ENCODE measurements around the gene ABI3. TPM values are rescaled to one million over a fixed set of nuclear protein-coding genes. Genes with fewer than 3 reads are reported as not detected.

Gene ABI3, protein sequence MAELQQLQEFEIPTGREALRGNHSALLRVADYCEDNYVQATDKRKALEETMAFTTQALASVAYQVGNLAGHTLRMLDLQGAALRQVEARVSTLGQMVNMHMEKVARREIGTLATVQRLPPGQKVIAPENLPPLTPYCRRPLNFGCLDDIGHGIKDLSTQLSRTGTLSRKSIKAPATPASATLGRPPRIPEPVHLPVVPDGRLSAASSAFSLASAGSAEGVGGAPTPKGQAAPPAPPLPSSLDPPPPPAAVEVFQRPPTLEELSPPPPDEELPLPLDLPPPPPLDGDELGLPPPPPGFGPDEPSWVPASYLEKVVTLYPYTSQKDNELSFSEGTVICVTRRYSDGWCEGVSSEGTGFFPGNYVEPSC
- 11.0 TPM for total RNA-seq

GRCh38 chr17:49210158-49211029 is at the start of gene ABI3, which contains the start of gene GNGT2:
TSS of gene ABI3 (plus strand) at chr17:49210707. CDS start at chr17:49210725, 18 bp downstream.
TSS of gene GNGT2 (minus strand) at chr17:49210574. CDS start at chr17:49207422, 3,152 bp downstream.
- TF ChIP-seq CTCF (IDR thresholded peaks at IDR 0.05) (no peak), POLR2AphosphoS5 (IDR thresholded peaks at IDR 0.05; ENCODE audit: insufficient read depth in 1 of 2, low read depth in 1 of 2) (peak in 1 of 2 donors; percentile 64), POLR2A (IDR thresholded peaks at IDR 0.05) (peak in 1 of 2 donors; percentile 6)
- intact Hi-C loops (cut with DNase I), result no loop called here
- H3K27me3 ChIP-seq, result no peaks in the 10 kb centered on the region
- H3K9me3 ChIP-seq, result no peaks in the 10 kb centered on the region
- no peak for DNase-seq (ENCODE audit: extremely low spot score in 2 of 2)
- H3K4me1 ChIP-seq, result peaks cover 14% of the 10 kb centered on the region
- H3K4me3 ChIP-seq, result peak within 1 kb of the TSS; percentile 37 to 44
- peak within 1 kb of the TSS; percentile 68 for H3K27ac ChIP-seq
- no peaks in the 10 kb centered on the region for H3K36me3 ChIP-seq

DNA sequence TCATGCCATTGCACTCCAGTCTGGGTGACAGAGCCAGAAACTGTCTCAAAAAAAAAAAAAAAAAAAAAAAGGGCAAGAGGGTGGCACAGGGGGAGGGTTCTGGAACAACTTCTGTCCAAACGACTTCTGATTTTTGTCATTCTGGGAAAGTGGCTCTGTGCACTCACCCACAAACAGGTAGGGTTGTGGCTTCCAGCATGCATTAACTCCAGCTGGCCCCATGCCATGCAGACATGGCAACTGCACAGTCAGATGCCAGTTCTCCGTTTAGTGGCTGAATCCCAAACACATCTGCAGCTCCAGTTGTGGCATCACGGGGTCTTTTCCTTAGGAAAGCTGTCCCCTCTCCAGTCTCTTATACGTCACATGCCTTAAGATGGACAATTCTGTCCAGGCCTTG is 47.6 kb upstream of the ABI3 start:
- DNase-seq (ENCODE audit: extremely low spot score in 2 of 2), result no peak
- no peaks in the 10 kb centered on the region for H3K27me3 ChIP-seq
- no peak overlapping the region for H3K27ac ChIP-seq
- H3K4me1 ChIP-seq, result no peaks in the 10 kb centered on the region
- H3K36me3 ChIP-seq, result no peaks in the 10 kb centered on the region
- H3K4me3 ChIP-seq, result no peak overlapping the region
- no peaks in the 10 kb centered on the region for H3K9me3 ChIP-seq
- no peak for TF ChIP-seq CTCF (IDR thresholded peaks at IDR 0.05)
- TF ChIP-seq POLR2AphosphoS5 (IDR thresholded peaks at IDR 0.05; ENCODE audit: insufficient read depth in 1 of 2, low read depth in 1 of 2), result no peak
- no peak for TF ChIP-seq POLR2A (IDR thresholded peaks at IDR 0.05)
- intact Hi-C loops (cut with DNase I), result no loop called here

DNA sequence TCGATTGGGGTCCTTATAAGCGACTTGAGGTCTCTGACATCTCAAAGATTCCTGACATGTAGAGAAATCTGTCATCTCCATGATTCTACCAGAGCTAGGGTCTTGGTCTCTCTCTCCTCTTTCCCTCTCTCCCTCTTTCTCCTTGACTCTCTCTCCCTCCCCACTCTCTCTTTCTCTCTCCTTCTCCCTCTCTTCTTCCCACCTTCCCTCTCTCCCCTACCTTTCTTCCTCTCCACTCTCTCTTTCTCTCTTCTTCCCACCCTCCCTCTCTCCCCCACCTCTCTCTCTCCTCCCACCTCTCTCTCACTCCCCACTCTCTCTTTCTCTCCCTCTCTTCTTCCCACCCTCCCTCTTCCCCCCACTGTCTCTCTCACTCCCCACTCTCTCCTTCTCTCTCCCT is 45.4 kb upstream of the ABI3 start:
- Histone ChIP-seq H3K27ac (no peak overlapping the region), H3K9me3 (no peaks in the 10 kb centered on the region), H3K4me3 (no peak overlapping the region), H3K4me1 (no peaks in the 10 kb centered on the region), H3K36me3 (no peaks in the 10 kb centered on the region), H3K27me3 (no peaks in the 10 kb centered on the region)
- TF ChIP-seq CTCF (IDR thresholded peaks at IDR 0.05), result no peak
- no peak for TF ChIP-seq POLR2AphosphoS5 (IDR thresholded peaks at IDR 0.05; ENCODE audit: insufficient read depth in 1 of 2, low read depth in 1 of 2)
- TF ChIP-seq POLR2A (IDR thresholded peaks at IDR 0.05), result no peak
- no peak for DNase-seq (ENCODE audit: extremely low spot score in 2 of 2)
- intact Hi-C loops (cut with DNase I), result no loop called here

- intact Hi-C loops (cut with DNase I), result no loop called here
- Histone ChIP-seq H3K36me3 (no peaks in the 10 kb centered on the region), H3K4me1 (no peaks in the 10 kb centered on the region), H3K27me3 (no peaks in the 10 kb centered on the region), H3K27ac (no peak overlapping the region), H3K4me3 (no peak overlapping the region), H3K9me3 (no peaks in the 10 kb centered on the region)
- DNase-seq (ENCODE audit: extremely low spot score in 2 of 2), result no peak
- no peak for TF ChIP-seq POLR2A (IDR thresholded peaks at IDR 0.05)
- no peak for TF ChIP-seq POLR2AphosphoS5 (IDR thresholded peaks at IDR 0.05; ENCODE audit: insufficient read depth in 1 of 2, low read depth in 1 of 2)
- TF ChIP-seq CTCF (IDR thresholded peaks at IDR 0.05), result no peak
Observed at GRCh38 chr17:49168706-49169105, 41.8 kb upstream of the ABI3 start.
